ENCODE measurements around the gene MMP11. TPM values are rescaled to one million over a fixed set of nuclear protein-coding genes. Genes with fewer than 3 reads are reported as not detected.

Gene MMP11
- total and polyA plus RNA-seq, 2 donors, result 3.8 to 3.9 TPM

DNA sequence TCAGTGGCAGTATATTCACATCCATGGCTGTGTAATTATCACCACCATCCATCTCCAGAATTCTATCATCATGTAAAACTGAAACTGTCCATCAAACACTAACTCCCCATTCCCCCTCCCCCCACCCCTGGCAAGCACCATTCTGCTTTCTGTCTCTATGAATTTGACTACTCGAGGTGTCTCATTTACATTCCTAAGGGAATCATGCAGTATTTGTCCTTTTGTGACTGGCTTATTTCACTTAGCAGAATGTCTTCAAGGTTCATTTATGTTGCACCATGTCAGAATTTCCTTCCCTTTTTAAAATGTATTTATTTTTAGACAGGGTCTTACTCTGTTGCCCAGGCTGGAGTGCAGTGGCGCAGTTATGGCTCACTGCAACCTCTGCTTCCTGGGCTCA lies 45.9 kb downstream of the MMP11 start:
- Histone ChIP-seq H3K4me1 (ENCODE audit: control insufficient read depth in 2 of 2, insufficient read depth in 2 of 2, low read length in 2 of 2) (no peaks in the 10 kb centered on the region), H3K36me3 (ENCODE audit: control insufficient read depth in 2 of 2, insufficient read depth in 2 of 2, low read length in 1 of 2) (peaks cover 69 to 83% of the 10 kb centered on the region in 2 donors), H3K27ac (ENCODE audit: low read depth in 1 of 2, low read length in 1 of 2) (no peak overlapping the region), H3K27me3 (ENCODE audit: control insufficient read depth in 2 of 2, insufficient read depth in 1 of 2, low read length in 1 of 2) (no peaks in the 10 kb centered on the region), H3K4me3 (ENCODE audit: low read length in 2 of 2) (no peak overlapping the region), H3K9me3 (ENCODE audit: control insufficient read depth in 2 of 2, insufficient read depth in 1 of 2, low read length in 1 of 2) (peaks cover 0 to 3% of the 10 kb centered on the region in 2 donors)
- 96% methylated on average over 2 of the region's 2 CpGs for WGBS
- no peak for DNase-seq (ENCODE audit: low read depth in 6 of 9, low spot score in 9 of 9)

DNA sequence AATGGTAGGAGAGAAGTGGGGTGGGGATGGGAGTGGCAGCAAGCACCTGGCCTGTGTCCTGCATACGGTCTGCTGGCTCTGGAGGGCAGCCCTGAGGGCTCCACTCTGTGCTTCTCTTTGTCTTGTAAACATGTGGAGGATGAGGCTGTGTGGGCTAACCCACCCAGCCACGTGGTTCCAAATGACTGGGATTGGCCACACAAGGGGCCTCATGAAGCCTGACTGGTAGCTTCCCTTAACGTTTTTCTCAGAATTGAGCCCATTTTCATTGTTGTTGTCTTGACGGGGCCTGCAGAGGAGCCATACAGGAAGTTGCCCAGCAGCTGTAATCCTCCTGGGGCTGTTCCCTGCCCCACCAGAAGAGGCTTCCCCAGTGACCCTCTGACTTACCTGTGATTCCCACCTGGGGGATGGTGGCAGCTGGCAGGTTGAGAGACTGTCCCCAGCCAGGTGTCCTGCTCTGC lies 48.1 kb downstream of the MMP11 start:
- H3K36me3 ChIP-seq (ENCODE audit: control insufficient read depth in 2 of 2, insufficient read depth in 2 of 2, low read length in 1 of 2), result peaks cover 81 to 95% of the 10 kb centered on the region in 2 donors
- H3K4me1 ChIP-seq (ENCODE audit: control insufficient read depth in 2 of 2, insufficient read depth in 2 of 2, low read length in 2 of 2), result no peaks in the 10 kb centered on the region
- no peak overlapping the region for H3K27ac ChIP-seq (ENCODE audit: low read depth in 1 of 2, low read length in 1 of 2)
- WGBS, result 59% methylated on average over 4 of the region's 4 CpGs
- no peaks in the 10 kb centered on the region for H3K27me3 ChIP-seq (ENCODE audit: control insufficient read depth in 2 of 2, insufficient read depth in 1 of 2, low read length in 1 of 2)
- no peak for DNase-seq (ENCODE audit: low read depth in 6 of 9, low spot score in 9 of 9)
- H3K4me3 ChIP-seq (ENCODE audit: low read length in 2 of 2), result no peak overlapping the region
- H3K9me3 ChIP-seq (ENCODE audit: control insufficient read depth in 2 of 2, insufficient read depth in 1 of 2, low read length in 1 of 2), result peaks cover 0 to 3% of the 10 kb centered on the region in 2 donors

GRCh38 chr22:23822101-23822671 lies 49.5 kb downstream of the MMP11 start:
- peaks cover 0 to 2% of the 10 kb centered on the region in 2 donors for H3K4me1 ChIP-seq (ENCODE audit: control insufficient read depth in 2 of 2, insufficient read depth in 2 of 2, low read length in 2 of 2)
- no peaks in the 10 kb centered on the region for H3K27me3 ChIP-seq (ENCODE audit: control insufficient read depth in 2 of 2, insufficient read depth in 1 of 2, low read length in 1 of 2)
- no peak for DNase-seq (ENCODE audit: low read depth in 6 of 9, low spot score in 9 of 9)
- H3K4me3 ChIP-seq (ENCODE audit: low read length in 2 of 2), result no peak overlapping the region
- H3K9me3 ChIP-seq (ENCODE audit: control insufficient read depth in 2 of 2, insufficient read depth in 1 of 2, low read length in 1 of 2), result no peaks in the 10 kb centered on the region
- H3K36me3 ChIP-seq (ENCODE audit: control insufficient read depth in 2 of 2, insufficient read depth in 2 of 2, low read length in 1 of 2), result peaks cover 81 to 94% of the 10 kb centered on the region in 2 donors
- 97% methylated on average over 6 of the region's 6 CpGs for WGBS
- H3K27ac ChIP-seq (ENCODE audit: low read depth in 1 of 2, low read length in 1 of 2), result no peak overlapping the region

DNA sequence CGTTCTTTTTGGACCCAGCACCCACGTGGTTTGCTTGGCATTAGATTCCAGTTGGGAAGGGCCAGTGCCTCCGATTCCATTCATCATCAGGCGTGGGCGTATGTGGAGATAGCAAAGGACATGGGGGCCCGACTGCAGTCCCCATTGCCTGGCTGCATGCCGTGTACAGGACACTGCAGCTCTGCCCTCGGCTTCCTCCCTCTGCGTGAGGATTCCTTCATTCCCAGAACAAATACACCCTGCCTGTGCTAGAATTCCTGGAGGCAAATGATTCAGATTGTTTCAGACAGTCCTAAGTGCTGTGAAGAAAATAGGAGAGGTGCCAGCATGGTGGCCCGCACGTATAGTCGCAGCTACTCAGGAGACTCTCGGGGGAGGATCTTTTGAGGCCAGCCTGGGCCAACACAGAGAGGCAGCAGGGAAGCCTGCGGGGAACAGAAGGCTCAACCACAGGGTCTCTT lies 50.7 kb downstream of the MMP11 start:
- Histone ChIP-seq H3K4me1 (ENCODE audit: control insufficient read depth in 2 of 2, insufficient read depth in 2 of 2, low read length in 2 of 2) (peaks cover 0 to 2% of the 10 kb centered on the region in 2 donors), H3K9me3 (ENCODE audit: control insufficient read depth in 2 of 2, insufficient read depth in 1 of 2, low read length in 1 of 2) (no peaks in the 10 kb centered on the region), H3K36me3 (ENCODE audit: control insufficient read depth in 2 of 2, insufficient read depth in 2 of 2, low read length in 1 of 2) (peaks cover 84 to 93% of the 10 kb centered on the region in 2 donors), H3K27me3 (ENCODE audit: control insufficient read depth in 2 of 2, insufficient read depth in 1 of 2, low read length in 1 of 2) (no peaks in the 10 kb centered on the region), H3K27ac (ENCODE audit: low read depth in 1 of 2, low read length in 1 of 2) (no peak overlapping the region), H3K4me3 (ENCODE audit: low read length in 2 of 2) (no peak overlapping the region)
- 97% methylated on average over 14 of the region's 14 CpGs for WGBS
- no peak for DNase-seq (ENCODE audit: low read depth in 6 of 9, low spot score in 9 of 9)

- Histone ChIP-seq H3K27ac (ENCODE audit: low read depth in 1 of 2, low read length in 1 of 2) (no peak overlapping the region), H3K9me3 (ENCODE audit: control insufficient read depth in 2 of 2, insufficient read depth in 1 of 2, low read length in 1 of 2) (no peaks in the 10 kb centered on the region), H3K4me3 (ENCODE audit: low read length in 2 of 2) (no peak overlapping the region), H3K27me3 (ENCODE audit: control insufficient read depth in 2 of 2, insufficient read depth in 1 of 2, low read length in 1 of 2) (no peaks in the 10 kb centered on the region), H3K36me3 (ENCODE audit: control insufficient read depth in 2 of 2, insufficient read depth in 2 of 2, low read length in 1 of 2) (peaks cover 83 to 95% of the 10 kb centered on the region in 2 donors), H3K4me1 (ENCODE audit: control insufficient read depth in 2 of 2, insufficient read depth in 2 of 2, low read length in 2 of 2) (peaks cover 0 to 2% of the 10 kb centered on the region in 2 donors)
- DNase-seq (ENCODE audit: low read depth in 6 of 9, low spot score in 9 of 9), result no peak
- WGBS, result 97% methylated on average over 13 of the region's 13 CpGs
Measured at GRCh38 chr22:23824476-23825245, 52.0 kb downstream of the MMP11 start.

GRCh38 chr22:23825246-23825905 lies 52.7 kb downstream of the MMP11 start:
- Histone ChIP-seq H3K27me3 (ENCODE audit: control insufficient read depth in 2 of 2, insufficient read depth in 1 of 2, low read length in 1 of 2) (no peaks in the 10 kb centered on the region), H3K27ac (ENCODE audit: low read depth in 1 of 2, low read length in 1 of 2) (no peak overlapping the region), H3K4me1 (ENCODE audit: control insufficient read depth in 2 of 2, insufficient read depth in 2 of 2, low read length in 2 of 2) (peaks cover 0 to 2% of the 10 kb centered on the region in 2 donors), H3K36me3 (ENCODE audit: control insufficient read depth in 2 of 2, insufficient read depth in 2 of 2, low read length in 1 of 2) (peaks cover 86 to 88% of the 10 kb centered on the region in 2 donors), H3K9me3 (ENCODE audit: control insufficient read depth in 2 of 2, insufficient read depth in 1 of 2, low read length in 1 of 2) (no peaks in the 10 kb centered on the region), H3K4me3 (ENCODE audit: low read length in 2 of 2) (no peak overlapping the region)
- no peak for DNase-seq (ENCODE audit: low read depth in 6 of 9, low spot score in 9 of 9)
- WGBS, result 96% methylated on average over 12 of the region's 12 CpGs

GRCh38 chr22:23826510-23827350 lies 54.1 kb downstream of the MMP11 start:
- no peak for DNase-seq (ENCODE audit: low read depth in 6 of 9, low spot score in 9 of 9)
- 97% methylated on average over 15 of the region's 15 CpGs for WGBS
- Histone ChIP-seq H3K27ac (ENCODE audit: low read depth in 1 of 2, low read length in 1 of 2) (no peak overlapping the region), H3K4me1 (ENCODE audit: control insufficient read depth in 2 of 2, insufficient read depth in 2 of 2, low read length in 2 of 2) (peaks cover 0 to 2% of the 10 kb centered on the region in 2 donors), H3K36me3 (ENCODE audit: control insufficient read depth in 2 of 2, insufficient read depth in 2 of 2, low read length in 1 of 2) (peaks cover 85 to 88% of the 10 kb centered on the region in 2 donors), H3K27me3 (ENCODE audit: control insufficient read depth in 2 of 2, insufficient read depth in 1 of 2, low read length in 1 of 2) (no peaks in the 10 kb centered on the region), H3K9me3 (ENCODE audit: control insufficient read depth in 2 of 2, insufficient read depth in 1 of 2, low read length in 1 of 2) (no peaks in the 10 kb centered on the region), H3K4me3 (ENCODE audit: low read length in 2 of 2) (no peak overlapping the region)

DNA sequence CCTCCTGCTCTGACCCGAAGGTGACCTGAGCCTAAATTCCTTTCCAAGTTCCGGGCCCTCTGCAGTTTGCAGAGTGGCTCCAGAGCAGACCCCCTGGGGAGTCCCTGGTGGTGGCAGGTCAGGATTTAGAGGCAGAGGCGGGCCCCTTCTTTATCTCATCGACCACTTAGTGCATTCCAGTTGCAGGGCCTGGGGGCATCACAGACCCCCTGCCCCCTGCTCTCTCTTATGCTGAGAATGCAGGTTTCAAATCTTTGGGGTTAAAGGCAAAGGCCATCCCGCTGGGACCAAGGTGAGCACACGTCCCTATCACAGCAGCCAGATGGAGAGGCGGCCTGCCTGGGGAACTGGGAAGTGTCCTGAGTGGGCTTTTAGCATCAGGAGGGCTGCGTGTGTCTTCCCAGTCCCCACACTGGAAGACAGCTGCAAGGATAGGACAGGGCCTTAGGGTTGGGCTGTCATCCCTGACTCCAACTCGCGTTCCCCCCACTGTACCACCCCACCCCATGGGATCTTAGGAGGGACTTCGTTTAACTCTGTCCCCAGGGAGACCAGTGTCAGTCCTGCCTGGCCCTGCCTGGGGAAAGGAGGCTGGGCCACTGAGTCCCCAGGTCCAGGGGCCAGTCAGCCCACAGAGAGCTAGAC lies 54.8 kb downstream of the MMP11 start:
- Histone ChIP-seq H3K27me3 (ENCODE audit: control insufficient read depth in 2 of 2, insufficient read depth in 1 of 2, low read length in 1 of 2) (no peaks in the 10 kb centered on the region), H3K36me3 (ENCODE audit: control insufficient read depth in 2 of 2, insufficient read depth in 2 of 2, low read length in 1 of 2) (peaks cover 85 to 88% of the 10 kb centered on the region in 2 donors), H3K4me1 (ENCODE audit: control insufficient read depth in 2 of 2, insufficient read depth in 2 of 2, low read length in 2 of 2) (peaks cover 0 to 2% of the 10 kb centered on the region in 2 donors), H3K4me3 (ENCODE audit: low read length in 2 of 2) (no peak overlapping the region), H3K27ac (ENCODE audit: low read depth in 1 of 2, low read length in 1 of 2) (no peak overlapping the region), H3K9me3 (ENCODE audit: control insufficient read depth in 2 of 2, insufficient read depth in 1 of 2, low read length in 1 of 2) (no peaks in the 10 kb centered on the region)
- no peak for DNase-seq (ENCODE audit: low read depth in 6 of 9, low spot score in 9 of 9)
- 97% methylated on average over 11 of the region's 11 CpGs for WGBS

Measured in thymus (tissue), 11 donors.